Heart left ventricle (tissue), 16 donors: ENCODE measurements around the gene RNASE4. TPM values are rescaled to one million over a fixed set of nuclear protein-coding genes. Genes with fewer than 3 reads are reported as not detected.

ENCODE experiments used
- ATAC-seq, 4 donors: fragments of 200-7000 bp; cut with Tn5 transposase; one replicate each; pipeline ENCODE4 v1.9.1; 2020 to 2022; ENCODE audit warnings: moderate library complexity in 4 of 4, mild to moderate bottlenecking in 3 of 4, moderate number of reproducible peaks in 1 of 4
- DNase-seq, 5 donors: peaks; one replicate each; pipeline ENCODE4 v3.0.0-alpha.2; 2020
- H3K27ac ChIP-seq, 12 donors: fragments of 200-600 bp; sonication (generic) in 4 of 12; one replicate each; pipeline versions ENCODE4 v1.5.0 to v1.8.0; 2016 to 2022; ENCODE audit warnings: mild to moderate bottlenecking in 2 of 12
- H3K27me3 ChIP-seq, 9 donors: fragments of 200-600 bp; sonication (generic) in 2 of 9; one replicate each; pipeline versions ENCODE4 v1.5.1 to v1.8.0; 2016 to 2022; ENCODE audit warnings: mild to moderate bottlenecking in 3 of 9
- H3K36me3 ChIP-seq, 9 donors: fragments of 200-600 bp; sonication (generic) in 2 of 9; one replicate each; pipeline versions ENCODE4 v1.5.0 to v1.8.0; 2018 to 2022; ENCODE audit warnings: mild to moderate bottlenecking in 2 of 9
- H3K4me1 ChIP-seq, 12 donors: fragments of 200-600 bp; sonication (generic) in 4 of 12; one replicate each; pipeline versions ENCODE4 v1.5.0 to v1.8.0; 2016 to 2022; ENCODE audit warnings: mild to moderate bottlenecking in 3 of 12
- H3K4me3 ChIP-seq, 12 donors: fragments of 200-600 bp; sonication (generic) in 4 of 12; one replicate each; pipeline versions ENCODE4 v1.5.0 to v1.8.0; 2017 to 2022; ENCODE audit warnings: mild to moderate bottlenecking in 9 of 12, moderate library complexity in 4 of 12
- H3K9me3 ChIP-seq, 12 donors: fragments of 200-600 bp; sonication (generic) in 4 of 12; one replicate each; pipeline versions ENCODE4 v1.5.0 to v1.8.0; 2016 to 2022; ENCODE audit warnings: mild to moderate bottlenecking in 1 of 12
- POLR2A ChIP-seq, 2 donors: fragments of 450-650 bp; IDR thresholded peaks; one replicate each; pipeline ENCODE4 v1.6.1; 2017; ENCODE audit warnings: antibody characterized with exemption in 2 of 2, mild to moderate bottlenecking in 2 of 2, moderate library complexity in 2 of 2
- WGBS, 4 donors: extraction: QIAGEN DNeasy Blood & Tissue Kit in 2 of 4; methylation state at CpG; one replicate each; pipeline versions ENCODE4 v1.1.5 to v1.1.7; 2013 to 2018; 5-methylcytosine and 5-hydroxymethylcytosine counted together
- intact Hi-C, 10 donors: fragments of 100-400 bp; cut with DNase I; formaldehyde crosslinking; loops; one replicate each; pipeline versions ENCODE4 v1.11.1 to v1.14.2; 2022
- polyA plus RNA-seq, 2 donors: library from polyadenylated mRNA; stranded (reverse); fragments of 200-250 nt; gene quantifications; one replicate each; pipeline ENCODE4 v1.2.3, GENCODE V29; 2013
- total RNA-seq, 9 donors: library from RNA; depleted of rRNA in 2 of 9; stranded (reverse); fragments of >200 nt in 2 of 9; fragmentation: NEBNext Ultra II Directional in 3 of 9; extraction: Animal tissue kit (Norgen Biotek cat#: 25700) in 3 of 9; gene quantifications; one replicate each; pipeline versions ENCODE4 v1.1.0 to v1.2.4, GENCODE V29; 2016 to 2023
- TF ChIP-seq, protein P1 (sequence below), 12 donors: fragments of 200-600 bp; sonication (generic) in 4 of 12; IDR thresholded peaks; one replicate each; pipeline versions ENCODE4 v1.5.0 to v1.8.0; 2018 to 2022; ENCODE audit warnings: antibody characterized with exemption in 12 of 12, mild to moderate bottlenecking in 5 of 12
- donor health status: ischemic (EF 13 %, LVEDD 7.1; RV severe dilation, severe dysfunction).
- donor health status: healthy with polysubstance abuse.
- donor health status: DM: no; HTN: yes; CAD: no.
- donor health status: DM: no; HTN: no; CAD: no.
- donor health status: ischemic (EF 25% LVEDD 6.9; RV normal size, moderate dysfunction).
- donor health status: ischemic (EF 25% LVEDD 5.7; RV mildly dilated, moderate dysfunction).
- donor health status: healthy.
- donor health status: DM: yes; HTN: yes; CAD: no.
- donor health status: ischemic (EF 35%, LVEDD 5.7; RV mildly dilated, moderate dysfunction).
- donor health status: nonischemic (EF 11% LVEDD 7.7; RV severe dilation, severe dysfunction).
- donor health status: DM: yes; HTN: yes; CAD: no.
- donor health status: PGD.
- donor health status: ischemic (EF 29% LVEDD 5.4; RV normal size, mild dysfunction).
- donor health status: nonischemic (EF 23%, LVEDD 6.1; RV moderate dilation, normal function).

Gene RNASE4
- total and polyA plus RNA-seq, 11 donors, result 4.7 to 22.2 (median 8.2) TPM

DNA sequence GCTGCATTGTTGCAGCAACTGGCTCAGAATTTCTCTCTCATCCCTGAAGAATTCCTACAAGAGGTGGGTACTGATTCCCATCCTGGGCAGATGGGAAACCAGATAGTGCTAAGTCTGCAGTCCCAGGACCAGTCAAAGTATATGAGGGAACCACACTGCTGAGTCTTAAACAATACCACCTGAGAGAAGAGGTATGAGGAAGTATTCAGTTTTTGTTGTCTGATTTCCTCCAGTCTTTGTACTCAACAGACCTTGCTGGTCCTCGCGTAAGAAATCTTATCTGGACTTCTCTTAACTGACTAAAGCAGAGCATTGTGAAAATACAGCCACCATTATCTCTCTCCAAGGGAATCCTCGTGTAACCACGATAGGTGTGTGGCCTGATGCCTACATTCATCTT, 57.8 kb downstream of the RNASE4 start:
- ATAC-seq (no peak), DNase-seq (no peak)
- no peaks in the 10 kb centered on the region for H3K4me1 ChIP-seq
- 81 to 91% (median 82%) methylated on average over 4 of the region's 4 CpGs for WGBS, 4 donors
- H3K36me3 ChIP-seq, result no peaks in the 10 kb centered on the region
- H3K9me3 ChIP-seq, result no peaks in the 10 kb centered on the region
- H3K27ac ChIP-seq, result no peak overlapping the region
- intact Hi-C loops, result no loop called here
- no peak overlapping the region for H3K4me3 ChIP-seq
- TF ChIP-seq, protein P1, sequence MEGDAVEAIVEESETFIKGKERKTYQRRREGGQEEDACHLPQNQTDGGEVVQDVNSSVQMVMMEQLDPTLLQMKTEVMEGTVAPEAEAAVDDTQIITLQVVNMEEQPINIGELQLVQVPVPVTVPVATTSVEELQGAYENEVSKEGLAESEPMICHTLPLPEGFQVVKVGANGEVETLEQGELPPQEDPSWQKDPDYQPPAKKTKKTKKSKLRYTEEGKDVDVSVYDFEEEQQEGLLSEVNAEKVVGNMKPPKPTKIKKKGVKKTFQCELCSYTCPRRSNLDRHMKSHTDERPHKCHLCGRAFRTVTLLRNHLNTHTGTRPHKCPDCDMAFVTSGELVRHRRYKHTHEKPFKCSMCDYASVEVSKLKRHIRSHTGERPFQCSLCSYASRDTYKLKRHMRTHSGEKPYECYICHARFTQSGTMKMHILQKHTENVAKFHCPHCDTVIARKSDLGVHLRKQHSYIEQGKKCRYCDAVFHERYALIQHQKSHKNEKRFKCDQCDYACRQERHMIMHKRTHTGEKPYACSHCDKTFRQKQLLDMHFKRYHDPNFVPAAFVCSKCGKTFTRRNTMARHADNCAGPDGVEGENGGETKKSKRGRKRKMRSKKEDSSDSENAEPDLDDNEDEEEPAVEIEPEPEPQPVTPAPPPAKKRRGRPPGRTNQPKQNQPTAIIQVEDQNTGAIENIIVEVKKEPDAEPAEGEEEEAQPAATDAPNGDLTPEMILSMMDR (IDR thresholded peaks at IDR 0.05), result no peak
- no peak for TF ChIP-seq POLR2A (IDR thresholded peaks at IDR 0.05)
- H3K27me3 ChIP-seq, result no peaks in the 10 kb centered on the region

DNA sequence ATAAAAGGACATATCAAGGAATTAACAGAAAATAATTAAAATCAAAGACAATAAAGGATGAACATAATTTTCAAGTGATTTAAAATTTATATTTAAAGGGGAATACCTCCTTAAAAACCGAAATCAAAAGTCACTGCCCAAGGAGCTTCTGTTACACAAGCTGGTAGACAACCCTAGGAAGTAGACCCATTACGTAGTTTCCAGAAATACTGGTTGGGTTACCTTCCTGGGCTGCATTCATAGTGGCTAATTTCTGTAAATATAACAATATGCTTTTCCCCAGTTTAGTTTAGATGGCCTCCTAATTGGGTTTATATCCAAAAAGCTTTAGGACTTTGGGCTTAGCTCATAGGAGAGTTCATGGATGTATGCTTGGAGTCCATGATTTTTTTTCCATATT, 59.2 kb downstream of the RNASE4 start:
- no peaks in the 10 kb centered on the region for H3K27me3 ChIP-seq

DNA sequence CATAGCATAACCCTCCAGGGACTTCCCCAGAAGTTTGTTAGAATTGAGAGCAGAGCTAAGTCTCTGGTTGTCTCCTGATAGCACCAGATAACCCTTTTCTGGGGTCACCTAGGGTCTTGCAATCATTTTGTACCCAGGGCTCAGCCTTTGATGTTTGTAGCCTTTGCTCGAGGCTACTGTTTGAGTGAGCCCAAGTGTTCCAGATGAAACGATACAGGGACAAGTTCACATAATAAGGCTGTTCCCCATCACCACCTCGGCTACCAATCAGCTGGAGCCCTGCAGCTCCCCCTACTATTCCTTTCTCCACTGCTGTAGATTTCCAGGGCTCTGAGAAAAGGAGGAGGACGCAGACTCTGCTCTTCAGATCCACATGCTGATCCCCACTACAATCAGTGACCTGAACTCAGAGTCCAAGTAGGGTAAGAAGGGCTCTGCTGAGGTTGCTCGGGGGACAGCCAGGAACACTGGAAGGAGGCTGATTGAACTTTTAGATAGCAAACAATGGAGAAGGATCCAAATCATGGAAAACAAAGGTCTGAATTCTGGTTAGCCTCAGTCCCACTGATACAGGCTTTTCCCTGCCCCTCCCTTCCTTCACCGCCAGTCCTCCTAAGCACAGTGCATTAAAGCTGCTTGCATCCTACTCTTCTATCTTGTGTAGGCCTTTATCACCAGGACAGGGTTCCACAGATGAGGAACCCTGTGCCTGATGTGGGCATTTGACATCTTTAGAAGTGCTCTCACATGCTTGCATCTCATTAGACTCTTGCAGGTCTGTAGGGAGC, 61.4 kb downstream of the RNASE4 start, which contains the start of gene EDDM3A:
Gene EDDM3A, plus strand, starts transcription at position 317 of the 788 bp plus-strand sequence. CDS start 1,694 bp downstream, outside the sequence.
- no peak within 1 kb of the TSS for H3K4me3 ChIP-seq
- no peak within 1 kb of the TSS for H3K27ac ChIP-seq
- intact Hi-C loops, result no loop called here
- H3K27me3 ChIP-seq, result no peaks in the 10 kb centered on the region
- H3K36me3 ChIP-seq, result no peaks in the 10 kb centered on the region
- ATAC-seq (no peak), DNase-seq (no peak)
- 75 to 82% (median 79%) methylated on average over 6 of the region's 6 CpGs for WGBS, 4 donors
- TF ChIP-seq POLR2A (IDR thresholded peaks at IDR 0.05), result no peak
- TF ChIP-seq, protein P1 (IDR thresholded peaks at IDR 0.05), result no peak
- H3K9me3 ChIP-seq, result no peaks in the 10 kb centered on the region
- H3K4me1 ChIP-seq, result no peaks in the 10 kb centered on the region

More for the DNA sequence above, 59.2 kb downstream of the RNASE4 start:
- ATAC-seq (no peak), DNase-seq (no peak)
- intact Hi-C loops, result no loop called here
- WGBS, 4 donors, result 83 to 94% (median 89%) methylated on average over 2 of the region's 2 CpGs
- Histone ChIP-seq H3K9me3 (no peaks in the 10 kb centered on the region), H3K27ac (no peak overlapping the region), H3K4me1 (no peaks in the 10 kb centered on the region), H3K4me3 (no peak overlapping the region), H3K36me3 (no peaks in the 10 kb centered on the region)
- TF ChIP-seq, protein P1 (IDR thresholded peaks at IDR 0.05), result no peak
- no peak for TF ChIP-seq POLR2A (IDR thresholded peaks at IDR 0.05)

DNA sequence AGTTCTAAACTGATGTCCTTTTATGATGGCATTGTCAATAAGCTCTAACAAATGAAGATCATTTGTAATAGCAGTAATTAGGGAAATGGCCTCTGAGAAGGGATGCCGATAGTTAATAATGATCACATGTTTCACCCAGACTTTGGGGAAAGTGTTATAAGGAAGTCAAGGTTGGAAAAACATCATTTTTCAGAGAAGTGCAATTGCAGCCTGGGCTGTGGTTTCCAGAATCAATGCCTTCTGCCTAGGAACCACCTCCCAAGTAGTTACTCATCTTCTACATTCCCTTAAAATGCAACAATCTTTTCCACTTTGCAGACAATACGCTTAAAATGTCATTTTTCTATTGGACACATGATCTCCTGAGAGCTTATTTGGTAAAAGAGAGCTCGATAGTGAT, 62.2 kb downstream of the RNASE4 start:
- 88 to 95% (median 92%) methylated on average over 3 of the region's 3 CpGs for WGBS, 4 donors
- Histone ChIP-seq H3K9me3 (peaks cover 0 to 6% (median 0%) of the 10 kb centered on the region in 12 donors), H3K4me1 (no peaks in the 10 kb centered on the region), H3K27ac (no peak overlapping the region), H3K4me3 (no peak overlapping the region), H3K27me3 (no peaks in the 10 kb centered on the region), H3K36me3 (no peaks in the 10 kb centered on the region)
- intact Hi-C loops, result no loop called here
- no peak for TF ChIP-seq POLR2A (IDR thresholded peaks at IDR 0.05)
- TF ChIP-seq, protein P1 (IDR thresholded peaks at IDR 0.05), result no peak
- DNase-seq, result no peak
- ATAC-seq, result no peak
